ENCODE measurements around the gene ERCC6L. TPM values are rescaled to one million over a fixed set of nuclear protein-coding genes. Genes with fewer than 3 reads are reported as not detected.

The ERCC6L gene
- total and polyA plus RNA-seq, 4 donors, result 0.16 to 0.71 (median 0.30) TPM

DNA sequence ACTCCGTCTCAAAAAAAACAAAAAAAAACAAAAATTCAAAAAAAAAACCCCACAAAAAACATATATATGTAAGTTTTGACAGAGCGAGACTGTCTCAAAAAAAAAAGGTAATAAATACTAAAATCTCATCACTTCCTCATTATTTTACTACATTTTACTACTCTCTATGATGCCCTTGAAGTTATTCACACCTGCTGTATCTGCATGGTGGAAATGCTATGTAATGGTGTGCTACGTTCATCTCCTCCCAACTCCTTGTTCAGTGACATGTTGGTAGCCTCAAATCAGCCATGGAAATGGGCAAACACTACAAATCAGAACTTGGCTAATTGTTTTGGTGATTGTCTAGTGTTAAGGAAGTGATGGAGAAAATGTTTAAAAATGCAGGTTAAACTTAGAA, 26.4 kb upstream of the ERCC6L start:
- H3K27me3 ChIP-seq (ENCODE audit: control insufficient read depth in 3 of 3, insufficient read depth in 3 of 3, low read length in 2 of 3), result no peaks in the 10 kb centered on the region
- H3K4me1 ChIP-seq (ENCODE audit: control insufficient read depth in 5 of 5, insufficient read depth in 5 of 5, low read length in 5 of 5), result no peaks in the 10 kb centered on the region
- H3K36me3 ChIP-seq (ENCODE audit: control insufficient read depth in 4 of 4, insufficient read depth in 4 of 4, low read length in 4 of 4), result peaks cover 3 to 19% (median 7%) of the 10 kb centered on the region in 4 donors
- TF ChIP-seq, protein P1, sequence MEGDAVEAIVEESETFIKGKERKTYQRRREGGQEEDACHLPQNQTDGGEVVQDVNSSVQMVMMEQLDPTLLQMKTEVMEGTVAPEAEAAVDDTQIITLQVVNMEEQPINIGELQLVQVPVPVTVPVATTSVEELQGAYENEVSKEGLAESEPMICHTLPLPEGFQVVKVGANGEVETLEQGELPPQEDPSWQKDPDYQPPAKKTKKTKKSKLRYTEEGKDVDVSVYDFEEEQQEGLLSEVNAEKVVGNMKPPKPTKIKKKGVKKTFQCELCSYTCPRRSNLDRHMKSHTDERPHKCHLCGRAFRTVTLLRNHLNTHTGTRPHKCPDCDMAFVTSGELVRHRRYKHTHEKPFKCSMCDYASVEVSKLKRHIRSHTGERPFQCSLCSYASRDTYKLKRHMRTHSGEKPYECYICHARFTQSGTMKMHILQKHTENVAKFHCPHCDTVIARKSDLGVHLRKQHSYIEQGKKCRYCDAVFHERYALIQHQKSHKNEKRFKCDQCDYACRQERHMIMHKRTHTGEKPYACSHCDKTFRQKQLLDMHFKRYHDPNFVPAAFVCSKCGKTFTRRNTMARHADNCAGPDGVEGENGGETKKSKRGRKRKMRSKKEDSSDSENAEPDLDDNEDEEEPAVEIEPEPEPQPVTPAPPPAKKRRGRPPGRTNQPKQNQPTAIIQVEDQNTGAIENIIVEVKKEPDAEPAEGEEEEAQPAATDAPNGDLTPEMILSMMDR (IDR thresholded peaks at IDR 0.05; ENCODE audit: control extremely low read depth, extremely low read depth), result no peak
- no peak overlapping the region for H3K27ac ChIP-seq (ENCODE audit: low read depth in 1 of 2, low read length in 1 of 2)
- H3K4me3 ChIP-seq, result no peak overlapping the region
- no peaks in the 10 kb centered on the region for H3K9me3 ChIP-seq (ENCODE audit: control insufficient read depth in 4 of 4, insufficient read depth in 3 of 4, low read length in 3 of 4)
- ATAC-seq (ENCODE audit: insufficient read depth, low FRiP score), result no peak
- 94 to 96% methylated on average over 2 to 3 of the region's 3 CpGs for WGBS, 2 donors
- no peak overlapping the region for H3K9ac ChIP-seq (ENCODE audit: insufficient read depth in 1 of 2, low read length in 2 of 2)
- DNase-seq, result no peak

DNA sequence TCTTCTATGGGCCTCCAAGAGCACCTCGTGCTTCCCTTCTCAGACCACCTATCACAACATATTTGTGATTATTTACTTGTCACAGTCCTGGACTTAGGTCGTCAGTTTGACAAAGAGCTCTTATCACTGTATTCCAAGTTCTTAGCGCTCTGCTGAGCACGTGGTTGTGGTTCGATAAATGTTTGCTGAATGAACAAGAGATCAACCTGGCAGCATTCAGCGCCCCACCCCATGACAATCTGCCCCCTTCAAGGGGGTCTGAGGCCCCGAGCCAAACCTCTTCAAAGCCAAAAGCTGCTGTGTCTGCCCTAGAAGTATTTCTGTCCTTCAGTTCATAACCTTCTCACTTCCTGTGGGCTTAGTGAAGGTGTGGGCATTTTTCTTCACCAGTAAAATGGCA, 23.2 kb upstream of the ERCC6L start:
- H3K27ac ChIP-seq (ENCODE audit: low read depth in 1 of 2, low read length in 1 of 2), result no peak overlapping the region
- no peaks in the 10 kb centered on the region for H3K36me3 ChIP-seq (ENCODE audit: control insufficient read depth in 4 of 4, insufficient read depth in 4 of 4, low read length in 4 of 4)
- H3K4me1 ChIP-seq (ENCODE audit: control insufficient read depth in 5 of 5, insufficient read depth in 5 of 5, low read length in 5 of 5), result no peaks in the 10 kb centered on the region
- H3K27me3 ChIP-seq (ENCODE audit: control insufficient read depth in 3 of 3, insufficient read depth in 3 of 3, low read length in 2 of 3), result peaks cover 0 to 8% (median 4%) of the 10 kb centered on the region in 3 donors
- H3K9me3 ChIP-seq (ENCODE audit: control insufficient read depth in 4 of 4, insufficient read depth in 3 of 4, low read length in 3 of 4), result no peaks in the 10 kb centered on the region
- no peak overlapping the region for H3K4me3 ChIP-seq
- DNase-seq (no peak), ATAC-seq (ENCODE audit: insufficient read depth, low FRiP score) (no peak)
- H3K9ac ChIP-seq (ENCODE audit: insufficient read depth in 1 of 2, low read length in 2 of 2), result no peak overlapping the region
- TF ChIP-seq, protein P1 (IDR thresholded peaks at IDR 0.05; ENCODE audit: control extremely low read depth, extremely low read depth), result no peak
- WGBS, 2 donors, result 65 to 67% methylated on average over 7 of the region's 7 CpGs

DNA sequence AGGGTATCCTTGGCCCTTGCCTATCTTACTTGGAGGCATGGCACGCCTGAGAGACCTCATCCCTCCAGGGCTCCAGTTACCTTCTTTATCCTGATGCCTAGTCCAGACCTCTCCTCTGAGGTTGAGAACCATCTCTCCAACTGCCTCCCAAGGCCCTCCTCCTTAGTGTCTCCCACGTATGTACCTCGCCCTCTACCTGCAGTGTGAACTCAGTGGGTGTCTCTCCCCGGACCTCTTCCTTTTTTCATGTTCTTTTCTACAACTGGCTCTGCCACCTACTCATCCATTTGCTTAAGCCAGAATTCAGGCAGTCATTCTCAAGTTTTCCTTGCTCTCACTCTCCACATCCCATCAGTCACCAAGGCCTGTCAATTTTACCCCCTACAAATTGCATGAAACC, 21.6 kb upstream of the ERCC6L start:
- WGBS, 2 donors, result 95% methylated on average over 4 of the region's 4 CpGs
- Histone ChIP-seq H3K4me3 (no peak overlapping the region), H3K9me3 (ENCODE audit: control insufficient read depth in 4 of 4, insufficient read depth in 3 of 4, low read length in 3 of 4) (no peaks in the 10 kb centered on the region), H3K9ac (ENCODE audit: insufficient read depth in 1 of 2, low read length in 2 of 2) (no peak overlapping the region), H3K27ac (ENCODE audit: low read depth in 1 of 2, low read length in 1 of 2) (no peak overlapping the region), H3K4me1 (ENCODE audit: control insufficient read depth in 5 of 5, insufficient read depth in 5 of 5, low read length in 5 of 5) (no peaks in the 10 kb centered on the region), H3K27me3 (ENCODE audit: control insufficient read depth in 3 of 3, insufficient read depth in 3 of 3, low read length in 2 of 3) (peaks cover 2 to 21% (median 10%) of the 10 kb centered on the region in 3 donors), H3K36me3 (ENCODE audit: control insufficient read depth in 4 of 4, insufficient read depth in 4 of 4, low read length in 4 of 4) (no peaks in the 10 kb centered on the region)
- ATAC-seq (ENCODE audit: insufficient read depth, low FRiP score) (no peak), DNase-seq (no peak)
- TF ChIP-seq, protein P1 (IDR thresholded peaks at IDR 0.05; ENCODE audit: control extremely low read depth, extremely low read depth), result no peak

DNA sequence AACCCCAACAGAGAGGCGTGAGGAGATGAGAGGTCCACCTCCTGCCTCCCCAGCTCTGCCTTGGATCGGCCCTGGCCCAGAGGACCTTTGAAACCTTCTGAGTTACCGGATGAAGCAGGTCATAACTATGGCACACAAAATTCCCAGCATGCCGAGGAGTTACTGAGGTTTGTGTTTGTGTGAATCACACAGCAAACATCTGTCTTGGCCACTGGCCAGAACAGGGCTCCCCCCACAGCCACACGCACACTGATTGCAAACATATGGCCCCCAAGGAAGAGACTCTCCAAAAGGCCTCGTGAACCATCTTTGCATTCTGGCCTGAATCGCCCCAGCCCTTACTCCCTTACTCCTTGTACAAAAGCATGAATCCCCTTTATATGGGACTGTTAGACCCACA, 19.3 kb upstream of the ERCC6L start:
- Histone ChIP-seq H3K9ac (ENCODE audit: insufficient read depth in 1 of 2, low read length in 2 of 2) (no peak overlapping the region), H3K36me3 (ENCODE audit: control insufficient read depth in 4 of 4, insufficient read depth in 4 of 4, low read length in 4 of 4) (no peaks in the 10 kb centered on the region), H3K4me1 (ENCODE audit: control insufficient read depth in 5 of 5, insufficient read depth in 5 of 5, low read length in 5 of 5) (no peaks in the 10 kb centered on the region), H3K9me3 (ENCODE audit: control insufficient read depth in 4 of 4, insufficient read depth in 3 of 4, low read length in 3 of 4) (no peaks in the 10 kb centered on the region), H3K4me3 (no peak overlapping the region), H3K27me3 (ENCODE audit: control insufficient read depth in 3 of 3, insufficient read depth in 3 of 3, low read length in 2 of 3) (peaks cover 2 to 39% (median 24%) of the 10 kb centered on the region in 3 donors), H3K27ac (ENCODE audit: low read depth in 1 of 2, low read length in 1 of 2) (no peak overlapping the region)
- ATAC-seq (ENCODE audit: insufficient read depth, low FRiP score), result no peak
- peak in 2 of 3 donors; percentile 25 to 29 for DNase-seq
- TF ChIP-seq, protein P1 (IDR thresholded peaks at IDR 0.05; ENCODE audit: control extremely low read depth, extremely low read depth), result no peak
- WGBS, 2 donors, result 75 to 81% methylated on average over 7 of the region's 7 CpGs
